Adipocyte (in vitro differentiated cells): ENCODE data around the gene MPEG1.

ENCODE experiments used
- DNase-seq: peaks from one replicate; pipeline ENCODE4 v3.0.0-alpha.2; 2015; ENCODE audit warnings: low read depth
- H3K27me3 ChIP-seq: replicated peaks from 2 replicates; pipeline ENCODE4 v1.7.0; 2013; ENCODE audit warnings: mild to moderate bottlenecking, low read length, moderate library complexity; ENCODE audit not compliant: control insufficient read depth, insufficient read depth
- H3K36me3 ChIP-seq: 2 replicates; pipeline ENCODE4 v1.7.0; 2013; ENCODE audit warnings: low read length, mild to moderate bottlenecking, moderate library complexity; ENCODE audit not compliant: control insufficient read depth, insufficient read depth, severe bottlenecking
- H3K4me1 ChIP-seq: 2 replicates; pipeline ENCODE4 v1.7.0; 2013; ENCODE audit warnings: mild to moderate bottlenecking, low read length, moderate library complexity; ENCODE audit not compliant: control insufficient read depth, insufficient read depth
- H3K4me3 ChIP-seq: 2 replicates; pipeline ENCODE4 v1.7.0; 2013; ENCODE audit warnings: mild to moderate bottlenecking, low read length, moderate library complexity
- H3K9ac ChIP-seq: 2 replicates; pipeline ENCODE4 v1.7.0; 2013; ENCODE audit warnings: mild to moderate bottlenecking, low read length, moderate library complexity
- H3K9me3 ChIP-seq: 2 replicates; pipeline ENCODE4 v1.7.0; 2013; ENCODE audit warnings: mild to moderate bottlenecking, low read length, moderate library complexity; ENCODE audit not compliant: control insufficient read depth

MPEG1 gene

DNA sequence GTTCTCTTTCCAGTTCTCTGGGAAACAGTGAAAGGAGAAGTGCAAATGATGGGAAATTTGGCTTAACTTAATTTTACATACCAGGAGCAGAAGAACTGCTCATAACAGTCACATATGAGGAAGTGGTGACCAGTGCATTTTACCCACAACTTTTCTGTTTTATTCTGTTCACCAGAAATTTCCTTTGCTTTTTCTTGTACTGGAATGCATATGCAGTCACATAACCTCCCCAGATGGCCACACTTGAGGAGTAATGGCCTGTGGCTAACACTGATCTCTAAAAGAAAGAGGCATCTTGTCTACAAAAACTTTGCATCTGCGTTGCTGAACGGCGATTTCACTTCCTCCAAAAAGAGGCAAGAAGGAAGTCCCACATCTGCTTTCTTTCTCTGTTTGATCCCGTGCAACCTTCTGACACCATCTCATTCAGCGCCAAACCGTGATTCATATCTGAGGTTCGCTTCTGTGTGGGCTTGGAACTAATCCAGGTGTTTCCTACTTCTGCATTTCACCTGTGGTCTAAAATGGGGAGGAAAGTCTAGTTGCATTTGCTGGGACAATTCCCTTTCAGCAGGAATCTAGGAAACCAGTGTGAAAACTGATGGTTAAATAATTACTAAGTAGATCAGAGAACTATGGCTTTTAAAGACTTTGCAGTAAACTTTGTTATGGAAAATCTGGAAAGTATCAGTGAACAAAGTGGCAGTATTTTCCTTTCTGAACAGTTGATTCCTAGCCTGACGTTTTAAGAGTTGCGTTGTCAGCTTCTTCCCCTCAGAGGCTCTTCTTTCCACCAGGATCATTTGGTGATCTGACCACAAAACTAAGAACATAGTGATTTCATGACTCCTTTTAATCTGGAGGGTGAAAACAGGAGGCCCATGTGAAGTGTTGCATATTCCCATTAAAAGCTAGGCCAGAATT lies 4.2 kb upstream of the MPEG1 start:
- H3K9me3 ChIP-seq, result no peaks in the 10 kb centered on the region
- H3K4me3 ChIP-seq, result peak overlapping the region; percentile 55
- H3K9ac ChIP-seq, result peak overlapping the region; percentile 10
- H3K36me3 ChIP-seq, result no peaks in the 10 kb centered on the region
- DNase-seq, result peak; percentile 53
- H3K4me1 ChIP-seq, result peaks cover 27% of the 10 kb centered on the region
- peaks cover 11% of the 10 kb centered on the region for H3K27me3 ChIP-seq

DNA sequence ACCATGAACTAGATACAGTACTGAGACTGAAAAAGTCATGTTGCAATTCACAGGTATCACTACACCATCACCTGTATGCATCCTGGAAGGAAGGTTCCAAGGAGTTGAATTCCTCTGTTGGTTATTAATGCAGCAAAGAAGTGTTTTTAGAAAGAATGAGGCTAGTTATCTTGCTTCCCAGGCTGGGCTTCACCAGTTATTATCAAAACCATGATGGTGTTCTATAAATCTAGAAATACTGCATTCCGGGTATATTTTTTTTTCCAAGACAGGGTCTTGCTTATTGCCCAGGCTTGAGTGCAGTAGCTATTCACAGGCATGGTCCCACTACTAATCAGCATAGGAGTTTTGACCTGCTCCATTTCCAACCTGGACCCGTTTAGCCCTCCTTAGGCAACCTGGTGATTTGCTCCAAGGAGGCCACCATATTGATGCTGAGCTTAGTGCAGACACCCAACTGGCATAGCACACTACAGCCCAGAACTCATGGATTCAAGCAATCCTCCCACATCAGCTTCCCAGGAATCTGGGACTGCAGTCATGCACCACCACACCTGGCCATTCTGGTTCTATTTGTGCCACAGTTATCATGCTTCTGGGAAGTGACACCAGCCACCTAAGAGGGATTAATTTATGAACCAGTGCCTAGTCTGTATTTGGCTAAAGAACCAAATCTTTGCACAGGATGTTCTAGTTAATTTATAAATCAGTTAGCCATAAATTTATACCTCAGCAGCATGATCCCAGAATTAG lies 1.6 kb upstream of the MPEG1 start:
- Histone ChIP-seq H3K4me1 (peaks cover 13% of the 10 kb centered on the region), H3K9ac (no peak overlapping the region), H3K27me3 (peaks cover 18% of the 10 kb centered on the region), H3K9me3 (no peaks in the 10 kb centered on the region), H3K36me3 (no peaks in the 10 kb centered on the region), H3K4me3 (no peak overlapping the region)
- DNase-seq, result no peak

DNA sequence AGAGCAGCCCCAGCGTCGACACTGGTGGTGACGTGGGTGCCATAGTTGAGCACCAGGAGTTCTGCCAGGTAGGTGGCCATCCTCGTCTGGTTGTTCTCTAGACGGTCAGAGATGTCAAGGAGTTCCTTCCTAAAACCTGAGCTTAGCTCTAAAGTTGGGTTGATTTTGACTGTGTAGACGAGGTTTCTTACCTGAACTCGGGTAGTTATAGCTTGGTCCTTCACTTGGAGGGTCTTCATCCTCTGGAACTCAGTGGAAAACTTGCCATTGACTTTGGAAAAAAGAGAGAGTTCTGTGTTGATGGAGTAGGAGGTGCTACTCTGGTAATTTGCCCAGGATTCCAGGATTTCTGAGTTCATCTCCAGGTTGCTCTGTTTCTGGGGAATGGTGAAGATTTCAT lies 505 bp downstream of the MPEG1 start:
- no peak for DNase-seq
- Histone ChIP-seq H3K27me3 (peaks cover 18% of the 10 kb centered on the region), H3K4me3 (no peak overlapping the region), H3K4me1 (peaks cover 27% of the 10 kb centered on the region), H3K9ac (no peak overlapping the region), H3K36me3 (peaks cover 4% of the 10 kb centered on the region), H3K9me3 (no peaks in the 10 kb centered on the region)

DNA sequence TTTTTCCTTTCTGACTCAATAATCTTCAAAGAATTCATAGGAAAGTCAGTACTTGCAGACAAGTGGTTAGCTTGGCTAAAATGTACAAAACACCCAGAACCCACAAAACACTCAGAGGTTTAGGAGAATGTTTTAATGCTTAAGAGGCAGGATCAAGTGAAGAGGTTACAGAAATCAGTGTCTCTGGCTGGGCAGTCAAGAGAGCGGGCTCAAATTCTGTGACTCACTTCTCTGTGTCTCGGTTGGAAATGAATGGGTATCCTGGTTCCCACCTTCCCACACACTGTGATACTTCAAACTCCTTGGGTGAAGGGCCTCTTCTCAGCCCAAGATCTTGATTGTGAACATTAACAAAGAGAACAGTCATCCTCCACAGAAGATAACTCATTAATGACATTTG lies 3.8 kb downstream of the MPEG1 start:
- peaks cover 18% of the 10 kb centered on the region for H3K27me3 ChIP-seq
- DNase-seq, result no peak
- H3K36me3 ChIP-seq, result peaks cover 31% of the 10 kb centered on the region
- H3K4me1 ChIP-seq, result peaks cover 18% of the 10 kb centered on the region
- no peaks in the 10 kb centered on the region for H3K9me3 ChIP-seq
- H3K9ac ChIP-seq, result no peak overlapping the region
- H3K4me3 ChIP-seq, result no peak overlapping the region

DNA sequence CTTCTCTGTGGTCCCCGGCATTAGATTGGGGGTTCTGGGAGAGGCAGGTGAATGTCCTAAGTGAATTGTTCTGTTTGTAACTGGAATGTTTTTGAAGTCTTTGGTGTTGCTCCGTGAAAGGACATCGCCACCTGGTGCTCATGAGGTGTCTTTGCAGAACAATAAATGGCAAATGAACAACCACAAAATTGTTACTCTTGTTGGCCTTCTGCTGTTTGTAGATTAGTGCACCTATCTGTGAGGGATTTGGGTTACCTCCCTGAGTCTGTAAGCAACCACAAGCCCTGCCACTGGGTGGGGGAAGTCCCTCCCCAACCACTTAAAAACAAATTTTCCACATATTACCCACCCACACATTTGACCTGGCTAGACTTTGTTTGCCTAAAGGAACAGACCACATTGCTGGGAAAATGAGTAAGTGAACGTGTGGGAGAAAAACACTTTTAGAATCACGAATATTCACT lies 4.7 kb downstream of the MPEG1 start:
- H3K4me3 ChIP-seq, result no peak overlapping the region
- peak; percentile 81 for DNase-seq

DNA sequence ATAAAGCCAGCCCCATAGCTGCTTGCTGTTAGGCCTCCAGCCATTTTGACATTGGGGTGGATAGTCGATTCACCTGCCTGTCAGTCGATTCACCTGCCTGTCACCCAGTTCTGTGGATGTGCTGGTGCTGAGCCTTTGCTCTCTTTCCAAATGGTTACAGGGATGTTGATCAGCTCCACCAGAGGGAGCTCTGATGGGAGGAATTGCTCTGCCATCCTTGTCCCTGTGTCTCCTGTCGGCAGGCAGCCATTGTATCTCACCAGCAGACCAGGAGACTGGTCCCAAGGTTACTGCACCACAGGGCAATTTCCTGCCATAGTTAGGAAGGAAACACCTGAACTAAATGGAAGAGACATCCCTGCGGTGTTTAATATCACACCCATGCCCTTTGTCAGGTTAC lies 6.1 kb downstream of the MPEG1 start:
- peaks cover 7% of the 10 kb centered on the region for H3K27me3 ChIP-seq
- H3K4me1 ChIP-seq, result peaks cover 18% of the 10 kb centered on the region
- peak; percentile 45 for DNase-seq
- H3K36me3 ChIP-seq, result peaks cover 52% of the 10 kb centered on the region
- no peak overlapping the region for H3K9ac ChIP-seq
- H3K4me3 ChIP-seq, result no peak overlapping the region
- H3K9me3 ChIP-seq, result no peaks in the 10 kb centered on the region

More for the DNA sequence above, 4.7 kb downstream of the MPEG1 start:
- peaks cover 13% of the 10 kb centered on the region for H3K27me3 ChIP-seq
- H3K9ac ChIP-seq, result peak overlapping the region; percentile 6
- peaks cover 39% of the 10 kb centered on the region for H3K36me3 ChIP-seq
- H3K9me3 ChIP-seq, result no peaks in the 10 kb centered on the region
- peaks cover 18% of the 10 kb centered on the region for H3K4me1 ChIP-seq

DNA sequence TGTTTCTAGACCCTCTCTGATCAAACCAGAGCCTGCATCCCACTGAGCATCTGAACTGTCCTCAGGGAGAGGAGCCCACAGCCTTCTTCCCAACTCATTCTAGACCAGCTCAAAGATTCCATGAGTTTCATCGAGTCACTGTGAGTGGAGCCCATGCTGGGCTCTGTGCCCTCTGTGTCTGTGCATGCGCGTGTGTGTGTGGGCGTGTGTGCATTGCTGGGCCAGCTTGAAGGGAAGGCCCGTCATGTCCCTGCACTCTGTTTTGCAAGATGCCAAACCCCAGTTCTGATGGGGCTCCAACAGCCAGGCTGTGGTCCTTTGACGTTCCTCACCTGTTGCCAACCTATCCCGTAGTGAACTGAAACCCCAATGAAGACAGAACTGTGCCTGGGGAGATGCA lies 7.1 kb downstream of the MPEG1 start:
- H3K36me3 ChIP-seq, result peaks cover 60% of the 10 kb centered on the region
- H3K9me3 ChIP-seq, result no peaks in the 10 kb centered on the region
- H3K4me3 ChIP-seq, result no peak overlapping the region
- H3K9ac ChIP-seq, result no peak overlapping the region
- peaks cover 7% of the 10 kb centered on the region for H3K27me3 ChIP-seq
- no peak for DNase-seq
- H3K4me1 ChIP-seq, result peaks cover 24% of the 10 kb centered on the region

DNA sequence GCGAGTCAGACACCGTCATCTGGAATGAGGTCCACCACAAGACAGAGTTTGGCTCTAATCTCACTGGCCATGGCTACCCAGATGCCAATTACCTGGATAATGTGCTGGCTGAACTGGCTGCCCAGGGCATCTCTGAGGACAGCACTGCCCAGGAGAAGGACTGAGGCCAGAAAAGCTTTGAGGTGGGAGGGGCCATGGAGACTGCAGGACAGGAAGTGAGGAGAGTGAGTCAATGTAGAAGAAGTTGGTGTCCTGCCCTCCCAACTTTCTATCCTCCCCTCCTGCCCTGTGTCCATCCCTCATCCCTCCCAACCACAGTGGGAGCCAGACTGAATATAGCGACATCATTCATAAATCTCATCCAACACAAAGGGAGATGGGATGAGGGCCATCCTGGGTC lies 8.0 kb downstream of the MPEG1 start:
- H3K4me3 ChIP-seq, result no peak overlapping the region
- peaks cover 61% of the 10 kb centered on the region for H3K36me3 ChIP-seq

DNA sequence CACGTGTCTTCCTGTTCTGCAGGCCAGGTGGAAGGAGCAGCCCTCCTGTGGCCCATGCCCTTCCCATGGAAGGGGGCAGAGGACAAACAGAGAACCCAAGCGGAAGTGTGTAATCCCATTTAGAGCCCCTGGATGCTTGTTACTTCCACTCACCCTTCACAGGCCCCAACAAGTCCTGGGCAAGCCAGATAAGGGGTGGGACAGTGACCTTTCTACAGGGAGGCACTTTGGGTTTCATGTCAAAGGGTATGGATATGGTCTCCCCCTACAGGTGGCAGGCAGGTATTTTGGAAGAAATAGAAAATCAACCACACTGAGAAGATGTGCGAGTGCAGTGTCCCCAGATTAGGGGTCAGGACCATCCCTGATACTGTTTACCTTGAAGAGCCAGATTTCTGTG lies 11.4 kb downstream of the MPEG1 start:
- H3K4me3 ChIP-seq, result no peak overlapping the region
- peaks cover 32% of the 10 kb centered on the region for H3K4me1 ChIP-seq
- H3K9me3 ChIP-seq, result no peaks in the 10 kb centered on the region
- H3K36me3 ChIP-seq, result peaks cover 68% of the 10 kb centered on the region
- DNase-seq, result no peak
- no peaks in the 10 kb centered on the region for H3K27me3 ChIP-seq
- no peak overlapping the region for H3K9ac ChIP-seq

More for the DNA sequence above, 8.0 kb downstream of the MPEG1 start:
- Histone ChIP-seq H3K27me3 (no peaks in the 10 kb centered on the region), H3K9me3 (no peaks in the 10 kb centered on the region), H3K9ac (no peak overlapping the region), H3K4me1 (peaks cover 29% of the 10 kb centered on the region)
- DNase-seq, result no peak

DNA sequence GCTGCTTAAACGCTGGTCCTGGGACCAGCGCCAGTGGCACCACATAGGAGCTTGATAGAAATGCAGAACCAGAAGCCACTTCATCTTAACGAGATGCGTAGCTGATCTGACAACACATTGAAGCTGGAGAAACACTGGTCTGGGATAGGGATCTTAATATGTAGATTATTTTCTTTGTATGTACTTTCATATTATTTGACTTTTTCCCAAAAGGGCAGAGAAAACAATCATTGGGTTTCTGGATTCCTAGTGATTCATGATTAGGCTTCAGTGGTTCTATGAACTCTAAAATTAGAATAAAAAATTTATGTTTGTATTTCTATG lies 12.3 kb downstream of the MPEG1 start:
- H3K9ac ChIP-seq, result no peak overlapping the region
- no peak for DNase-seq
- H3K4me1 ChIP-seq, result peaks cover 32% of the 10 kb centered on the region
- peaks cover 69% of the 10 kb centered on the region for H3K36me3 ChIP-seq
- H3K4me3 ChIP-seq, result no peak overlapping the region
- no peaks in the 10 kb centered on the region for H3K9me3 ChIP-seq
- H3K27me3 ChIP-seq, result no peaks in the 10 kb centered on the region
